Glomerular endothelial cell (primary cell): ENCODE results near the gene NOX5. TPM values are rescaled to one million over a fixed set of nuclear protein-coding genes. Genes with fewer than 3 reads are reported as not detected.

ENCODE experiments used
- DNase-seq: peaks from one replicate; pipeline ENCODE4 v3.0.0-alpha.2; 2011; ENCODE audit warnings: low read depth, low spot score; ENCODE audit errors: extremely low read depth
- total RNA-seq: library from RNA; depleted of rRNA; stranded (reverse); fragments of >200 nt; gene quantifications from 2 replicates; pipeline ENCODE4 v1.2.3, GENCODE V29; 2015

NOX5 gene
- total RNA-seq, 1 donor from 2014 or later, result 0.18 TPM

DNA sequence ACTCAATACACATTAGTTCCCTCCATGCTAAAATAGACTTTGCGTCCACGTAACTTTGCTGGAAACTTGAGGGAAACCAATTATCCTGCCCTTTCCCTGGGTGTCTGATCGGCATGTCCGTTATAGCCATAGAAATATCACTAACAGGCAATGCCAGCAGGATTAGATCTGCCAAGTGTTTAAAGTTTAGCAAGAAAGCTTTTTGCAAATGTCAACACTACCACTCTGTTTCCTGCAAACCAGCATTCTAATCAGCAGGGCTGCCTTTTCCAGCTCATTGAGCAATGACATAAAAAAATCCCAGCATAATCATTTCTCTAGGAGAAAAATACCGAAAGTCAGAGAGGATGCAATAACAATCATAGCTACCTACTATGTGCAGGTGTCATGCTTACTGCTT is 60.9 kb downstream of the NOX5 start:
- no peak for DNase-seq

DNA sequence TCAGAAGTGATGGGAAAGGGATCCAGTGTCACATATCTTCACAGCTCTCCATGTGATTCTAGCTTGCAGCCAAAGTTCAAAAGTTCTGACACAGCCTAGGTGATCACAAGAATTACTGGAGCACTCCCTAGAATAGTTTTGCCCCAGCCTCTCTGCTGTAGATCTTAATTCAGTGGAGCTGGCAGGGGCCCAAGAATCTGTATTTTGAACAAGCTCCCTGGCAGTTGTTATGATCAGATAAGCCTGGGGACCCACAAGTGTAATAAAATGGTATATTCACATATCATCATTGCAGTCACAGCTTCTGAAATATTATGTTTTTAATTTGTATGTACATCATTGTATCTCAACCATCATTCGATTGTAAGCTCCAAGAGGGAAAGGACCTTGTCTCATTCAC is 62.3 kb downstream of the NOX5 start:
- no peak for DNase-seq

DNA sequence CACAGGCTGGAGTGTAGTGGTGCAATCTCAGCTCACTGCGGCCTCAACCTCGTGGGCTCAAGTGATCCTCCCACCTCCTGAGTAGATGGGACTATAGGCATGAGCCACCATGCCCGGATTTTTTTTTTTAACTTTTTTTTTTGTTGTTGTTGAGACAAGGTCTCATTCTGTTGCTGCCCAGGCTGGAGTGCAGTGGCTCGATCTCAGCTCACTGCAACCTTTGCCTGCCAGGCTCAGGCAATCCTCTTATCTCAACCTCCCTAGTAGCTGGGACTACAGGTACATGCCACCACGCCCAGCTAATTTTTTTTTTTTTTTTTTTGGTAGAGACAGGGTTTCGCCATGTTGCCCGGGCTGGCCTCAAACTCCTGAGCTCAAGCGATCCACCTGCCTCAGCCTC is 64.1 kb downstream of the NOX5 start:
- no peak for DNase-seq

DNA sequence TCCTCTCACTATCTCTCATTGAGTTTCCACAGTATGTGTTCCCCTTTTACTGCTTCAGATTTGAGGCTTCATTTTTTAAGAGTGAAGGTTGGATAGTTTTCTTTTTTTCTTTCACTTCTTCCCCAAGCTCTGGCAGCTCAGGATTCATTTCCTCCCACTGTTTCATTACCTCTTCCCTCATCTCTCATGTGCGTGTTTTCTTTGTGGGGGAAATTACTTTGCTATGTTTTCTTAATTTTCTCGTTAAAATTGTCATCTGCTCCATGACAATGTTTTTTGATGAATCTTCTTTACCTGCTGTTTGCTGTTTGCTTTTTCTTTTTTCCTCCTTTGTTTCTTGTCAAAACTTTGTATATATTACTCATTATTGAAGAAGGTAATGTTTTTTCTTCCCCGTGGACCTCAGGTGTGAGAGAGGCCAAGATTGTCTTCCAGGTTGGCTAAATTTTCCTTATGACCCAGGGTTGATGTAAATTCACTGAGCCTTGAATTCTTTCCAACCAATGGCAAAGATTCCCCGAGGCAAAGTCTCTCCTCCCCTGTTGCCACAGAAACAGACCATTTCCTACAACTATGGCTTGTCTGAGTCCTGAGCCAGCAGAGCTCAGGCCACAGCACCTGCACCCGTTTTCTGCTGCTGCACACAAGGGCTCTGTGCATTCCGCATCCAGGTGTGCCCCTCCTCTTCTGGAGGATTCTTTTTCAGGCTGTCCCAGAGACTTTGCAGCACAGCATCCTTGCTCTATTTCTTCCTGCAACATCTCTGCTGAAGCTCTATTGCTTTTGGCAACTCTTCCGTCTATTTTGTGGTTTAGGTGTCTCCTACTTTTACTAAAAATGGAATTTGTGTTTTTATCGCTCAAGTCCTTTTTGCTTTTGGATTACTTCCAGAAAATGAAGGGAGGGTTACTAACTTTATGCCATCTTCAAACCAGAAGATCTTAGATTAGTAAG is 66.1 kb downstream of the NOX5 start:
- no peak for DNase-seq

DNA sequence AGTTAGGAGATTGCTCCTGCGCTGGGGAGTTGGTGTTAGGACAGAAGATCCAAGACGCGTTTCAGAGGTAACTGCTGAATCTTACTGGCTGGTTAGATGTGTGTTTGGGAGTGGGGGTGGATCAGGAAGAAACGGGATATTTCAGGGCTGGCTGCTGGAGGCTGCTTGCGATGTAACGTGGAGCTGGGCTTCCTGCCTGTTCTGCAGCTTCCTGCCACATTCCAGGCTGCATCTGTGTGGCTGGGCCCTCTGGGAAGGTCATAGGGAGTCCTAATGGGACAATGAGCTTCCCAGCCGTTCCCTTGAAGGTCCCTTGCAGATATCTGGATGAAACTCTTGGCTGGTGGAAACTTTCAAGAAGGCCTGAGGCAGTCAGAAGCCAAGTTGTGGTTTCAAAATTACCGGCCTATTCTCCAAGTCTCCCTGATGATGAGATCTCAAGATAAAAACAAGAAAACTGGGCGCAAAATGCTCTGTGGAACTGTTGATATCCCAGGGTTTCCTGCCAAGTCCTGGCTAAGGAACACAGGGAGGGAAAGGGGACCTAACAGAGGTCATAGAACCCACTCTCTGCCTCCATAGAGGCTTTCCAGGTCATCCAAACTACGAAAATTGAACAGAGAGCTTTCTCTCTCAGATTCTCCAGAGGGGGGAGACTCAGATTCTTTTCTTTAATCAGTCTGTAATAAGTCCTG is 67.0 kb downstream of the NOX5 start:
- no peak for DNase-seq

DNA sequence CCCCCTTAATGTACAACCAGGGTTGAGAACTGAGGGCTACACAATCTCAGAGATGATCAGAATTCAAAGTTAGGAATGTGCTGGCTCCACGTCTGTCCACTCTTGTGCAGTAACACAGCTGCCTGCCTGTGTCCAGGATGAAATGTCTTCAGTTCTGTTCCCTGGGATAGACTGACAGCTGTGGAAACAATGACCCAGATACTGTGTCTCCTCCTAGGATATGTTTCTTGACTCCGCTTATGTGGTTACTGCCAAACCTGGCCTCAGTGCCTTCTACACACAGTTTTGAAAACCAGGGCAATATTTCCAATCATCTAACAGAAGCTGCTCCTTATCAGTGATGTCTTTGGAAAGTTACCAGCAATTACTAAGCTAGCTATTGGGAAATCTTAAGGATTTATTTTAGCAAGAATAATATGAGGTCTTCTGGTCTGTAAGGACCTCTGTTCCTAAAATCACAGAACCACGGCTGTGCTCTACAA is 67.6 kb downstream of the NOX5 start:
- no peak for DNase-seq

DNA sequence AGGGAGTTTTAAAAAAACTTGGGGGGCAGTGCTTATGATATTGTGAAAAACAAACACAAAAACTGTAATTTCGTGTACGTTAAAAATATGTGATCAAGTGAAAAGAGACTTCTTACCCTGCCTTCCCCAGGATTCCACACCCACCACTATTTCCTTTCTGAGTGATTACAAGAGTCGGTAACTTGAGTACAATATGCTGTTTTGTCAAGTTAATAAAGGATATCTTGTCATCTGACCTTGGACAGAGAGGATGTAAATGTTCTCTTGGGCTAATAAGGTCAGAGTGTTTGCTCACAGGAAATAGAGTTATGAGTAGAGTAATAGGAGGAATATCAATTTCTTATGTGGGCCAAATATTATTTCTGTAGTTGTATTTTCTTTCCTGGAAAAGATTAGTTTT is 68.1 kb downstream of the NOX5 start:
- no peak for DNase-seq

DNA sequence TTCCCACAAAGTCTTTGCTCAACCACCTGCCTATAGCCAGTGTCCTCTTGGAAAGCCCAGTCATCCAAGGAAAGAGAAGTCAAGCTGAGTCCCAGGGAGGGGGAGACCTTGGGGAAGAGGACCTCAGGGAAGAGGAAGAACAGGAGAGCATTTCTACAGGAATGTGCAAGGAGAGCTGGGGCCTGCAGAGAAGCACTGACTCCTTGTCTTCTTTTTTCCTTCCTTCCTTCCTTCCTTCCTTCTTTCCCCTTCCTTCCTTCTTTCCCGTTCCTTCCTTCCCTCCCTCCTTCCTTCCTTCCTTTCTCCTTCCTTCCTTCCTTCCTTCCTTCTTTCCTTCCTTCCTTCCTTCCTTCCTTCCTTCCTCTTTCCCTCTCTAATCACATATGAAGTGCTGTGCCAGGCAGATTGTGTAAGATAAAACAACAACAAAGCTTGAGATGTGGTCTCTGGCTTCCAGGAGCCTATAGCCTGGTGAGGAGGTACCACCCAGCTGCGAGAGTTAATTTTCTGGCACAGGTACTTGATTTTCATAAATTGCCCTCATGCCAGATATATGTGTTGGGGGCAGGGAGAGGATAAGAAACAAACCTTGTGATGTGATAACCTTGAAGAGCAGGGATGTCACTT is 70.0 kb downstream of the NOX5 start:
- no peak for DNase-seq

DNA sequence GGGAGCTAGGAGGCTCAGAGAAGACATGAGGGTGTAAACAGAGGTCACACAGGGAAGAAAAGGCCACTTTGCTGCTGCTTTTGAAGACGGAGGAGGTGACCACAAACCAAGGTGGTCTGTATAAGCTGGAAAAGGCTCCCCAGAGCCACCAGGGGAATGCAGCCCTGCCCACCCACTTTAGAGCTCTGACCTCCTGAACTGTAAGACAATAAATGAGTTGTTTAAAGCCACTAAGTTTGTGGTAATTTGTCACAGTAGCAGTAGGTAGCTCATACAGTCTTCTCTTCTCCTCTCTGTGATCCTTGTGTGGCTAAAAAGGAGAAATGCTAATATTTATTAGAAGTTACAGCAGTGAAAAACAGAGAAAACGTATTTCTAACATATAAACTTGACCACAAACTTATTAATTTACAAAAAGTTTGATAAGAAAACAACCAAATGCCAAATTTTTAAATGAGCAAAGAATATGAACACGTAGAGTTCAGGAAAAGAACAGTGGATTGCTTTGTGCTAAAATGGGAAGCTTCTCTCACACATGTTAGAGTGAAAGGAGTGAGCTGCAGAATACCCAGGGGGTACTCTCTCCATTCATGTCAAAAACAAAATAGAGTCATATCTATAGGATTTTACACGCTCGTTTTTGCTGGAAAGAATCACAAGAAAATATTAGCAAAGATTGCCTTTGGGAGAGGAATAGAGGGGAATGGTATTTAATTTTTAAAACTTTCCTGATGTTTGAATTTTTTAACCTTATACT is 71.0 kb downstream of the NOX5 start:
- no peak for DNase-seq

DNA sequence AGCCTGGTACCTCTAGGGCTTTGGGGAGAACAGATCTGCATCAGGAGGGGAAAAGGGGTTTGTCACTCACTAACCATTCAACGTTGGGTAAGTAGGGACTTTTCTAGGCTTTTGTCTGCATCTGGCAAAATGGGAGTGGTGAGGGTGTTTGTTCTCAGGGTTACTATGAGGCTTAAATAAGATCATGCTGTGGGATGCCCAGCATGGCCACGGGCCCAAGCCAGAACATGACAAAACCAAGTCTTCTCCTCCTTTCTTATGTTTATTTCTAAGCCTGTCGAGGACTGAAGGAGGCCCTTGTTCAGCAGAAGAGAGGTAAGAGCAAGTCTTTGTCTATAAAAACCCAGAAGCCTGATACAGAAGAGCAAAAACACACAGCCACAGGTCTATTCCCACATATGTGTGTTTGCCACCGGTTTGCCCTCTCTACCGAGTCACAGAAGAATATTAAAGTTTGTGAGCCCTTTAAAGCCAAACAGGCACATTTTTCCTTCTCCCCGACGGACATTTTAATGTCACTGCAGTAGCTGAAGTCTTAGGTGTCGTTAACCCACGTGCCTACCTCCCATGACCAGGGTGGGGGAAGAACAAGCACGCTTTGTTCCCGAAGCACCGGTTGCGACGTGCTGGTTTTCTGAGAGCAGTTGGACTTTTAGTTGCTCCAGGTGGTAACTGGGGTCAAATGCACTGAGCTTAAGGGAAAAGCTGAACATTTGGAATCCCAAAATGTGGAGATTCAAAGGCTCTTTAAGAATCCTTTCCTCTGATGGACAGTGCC is 72.1 kb downstream of the NOX5 start:
- DNase-seq, result no peak

DNA sequence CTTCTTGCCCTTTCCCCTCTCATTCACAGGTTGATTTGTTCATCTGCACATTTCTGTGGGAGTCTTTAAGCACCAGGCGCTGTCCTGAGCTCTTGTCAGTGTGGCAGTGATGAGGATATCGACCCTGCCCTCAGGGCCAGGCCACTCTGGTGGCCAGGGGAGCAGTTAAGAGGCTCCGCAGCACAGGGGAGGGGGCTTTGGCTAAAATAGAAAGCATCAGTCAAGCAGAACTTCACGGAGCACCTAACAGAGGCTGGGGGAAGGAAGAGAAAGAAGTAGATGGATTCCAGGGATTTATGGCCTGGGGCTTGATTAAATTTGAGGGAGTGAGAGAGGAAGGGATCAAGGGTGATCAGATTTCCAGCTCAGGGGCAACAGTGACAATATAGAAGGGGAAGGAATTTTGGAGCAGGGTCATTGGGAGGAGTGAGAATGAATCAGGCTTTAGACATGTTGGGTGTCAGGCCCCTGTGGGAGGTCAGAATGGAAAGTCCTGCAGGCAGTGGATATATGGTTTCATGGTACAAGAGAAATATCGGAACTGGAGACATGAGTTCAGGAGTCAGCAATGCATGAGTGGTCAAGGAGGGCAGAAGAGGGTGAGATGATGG is 73.0 kb downstream of the NOX5 start:
- no peak for DNase-seq

DNA sequence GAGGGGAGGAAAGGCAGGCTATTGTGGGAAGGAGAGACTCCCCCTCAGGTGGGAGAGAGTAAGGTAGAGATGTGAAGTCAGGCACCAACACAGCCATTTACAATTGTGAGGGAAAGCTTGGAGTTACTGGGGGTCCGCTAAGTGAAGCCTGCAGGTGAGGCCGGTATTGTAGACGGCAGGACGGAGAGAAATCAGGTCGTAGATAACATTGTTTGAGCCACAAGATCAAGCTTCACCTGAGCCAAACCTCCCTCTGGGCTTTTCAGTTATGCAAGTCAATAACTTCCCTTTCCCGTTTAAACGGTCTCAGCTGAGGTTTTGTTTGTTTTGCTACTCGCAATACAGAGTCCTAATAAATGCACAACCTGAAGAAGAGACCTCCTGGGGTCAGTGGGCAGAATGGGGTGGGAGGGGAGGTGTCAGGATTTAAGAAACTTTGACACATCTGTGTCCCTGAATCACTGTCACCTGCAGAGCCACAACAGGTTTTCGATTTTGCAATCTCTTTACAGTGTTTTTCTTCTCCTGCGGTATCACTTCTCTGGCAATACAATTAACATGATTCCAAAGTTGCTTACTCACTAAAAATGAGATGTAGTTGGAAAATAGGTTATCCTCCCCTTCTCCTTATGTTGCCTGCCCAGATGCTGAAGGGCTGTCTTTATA is 73.9 kb downstream of the NOX5 start:
- no peak for DNase-seq

DNA sequence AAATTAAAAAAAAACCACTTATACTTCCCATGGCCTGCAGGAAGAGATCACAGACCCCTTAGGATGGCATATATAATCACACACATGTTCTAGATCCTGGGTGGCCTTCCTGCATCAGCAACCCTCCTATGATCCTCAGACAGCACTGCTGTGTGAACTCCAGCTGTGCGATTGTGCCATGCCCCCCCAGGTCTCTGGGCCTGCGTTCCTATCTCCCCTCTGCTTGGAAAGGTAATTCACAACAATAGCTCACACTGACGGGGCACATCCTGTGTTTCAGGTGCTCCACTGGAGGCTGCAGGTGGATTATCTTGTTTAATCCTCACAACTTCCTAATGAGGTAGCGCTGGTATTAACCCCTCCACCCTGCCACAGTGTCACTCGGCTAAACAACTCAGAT is 74.8 kb downstream of the NOX5 start:
- DNase-seq, result no peak

DNA sequence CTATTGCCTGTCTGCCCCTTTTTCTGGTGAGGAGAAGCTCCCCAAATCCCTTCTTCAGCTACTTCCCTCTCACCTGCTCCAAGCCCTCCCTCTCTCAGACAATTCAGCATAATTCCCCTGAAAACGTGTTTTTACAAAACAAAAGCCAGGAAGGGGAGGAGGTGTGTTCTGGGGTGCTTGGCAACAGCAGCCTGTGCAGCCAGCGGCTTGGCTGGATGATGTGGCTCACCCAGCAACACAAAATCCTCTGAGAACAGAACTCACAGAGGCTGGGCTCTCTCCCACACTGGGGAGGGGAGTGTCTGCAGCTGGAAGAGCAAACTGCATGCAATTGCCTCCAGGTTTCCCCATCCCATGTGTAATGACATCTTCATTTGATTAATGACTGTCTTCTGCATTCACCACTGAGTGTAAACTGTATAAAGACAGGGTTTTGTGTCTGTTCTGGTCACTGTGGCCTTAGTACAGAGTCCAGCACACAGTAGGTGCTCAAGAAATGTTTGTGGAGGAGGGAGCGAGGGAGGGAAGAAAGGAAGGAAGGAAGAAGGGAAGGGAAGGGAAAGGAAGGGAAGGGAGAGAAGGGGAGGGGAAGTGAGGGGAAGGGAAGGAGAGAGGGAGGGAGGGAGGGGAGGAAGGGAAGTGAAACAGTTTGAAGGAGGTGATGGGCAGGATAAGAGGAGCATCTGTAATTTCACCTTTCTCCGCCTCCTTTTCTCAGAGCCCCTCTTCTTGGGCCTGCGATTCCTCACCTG is 75.9 kb downstream of the NOX5 start:
- DNase-seq, result no peak

DNA sequence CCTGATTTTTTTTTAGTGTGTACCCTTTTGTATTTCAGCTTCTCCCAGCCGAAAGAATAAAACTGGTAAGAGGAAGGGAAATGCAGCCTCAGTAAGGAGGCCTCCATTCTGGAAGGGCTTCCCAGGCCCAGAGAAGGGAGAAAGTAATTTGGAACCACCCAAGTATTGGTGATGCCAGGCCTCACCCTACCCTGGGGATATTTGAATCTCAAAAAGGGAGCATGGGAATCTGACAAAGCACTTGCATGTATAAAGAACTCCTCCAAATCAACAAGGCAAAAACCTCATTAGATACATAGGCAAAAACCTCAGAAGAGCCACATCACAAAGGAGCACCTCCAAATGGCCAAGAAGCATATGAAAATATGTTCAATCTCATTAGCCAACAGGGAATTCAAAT is 77.2 kb downstream of the NOX5 start:
- no peak for DNase-seq

DNA sequence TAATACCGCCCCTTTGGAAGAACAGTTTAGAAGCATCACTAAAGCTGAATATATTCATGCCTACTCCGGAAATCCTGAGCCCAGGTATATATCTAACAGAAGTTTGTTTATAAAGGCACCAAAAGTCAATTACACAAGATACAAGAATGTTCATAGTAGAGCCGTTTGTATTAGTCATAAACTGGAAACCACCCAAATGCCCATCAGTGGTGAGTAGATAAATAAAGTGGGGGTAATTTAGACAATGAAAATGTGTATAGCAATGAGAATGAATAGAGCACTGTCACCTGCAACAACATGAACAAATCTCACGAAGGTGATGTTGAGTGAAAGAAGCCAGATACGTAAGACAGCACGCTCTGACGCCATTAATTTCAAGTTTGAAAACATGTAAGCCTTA is 77.7 kb downstream of the NOX5 start:
- DNase-seq, result no peak

DNA sequence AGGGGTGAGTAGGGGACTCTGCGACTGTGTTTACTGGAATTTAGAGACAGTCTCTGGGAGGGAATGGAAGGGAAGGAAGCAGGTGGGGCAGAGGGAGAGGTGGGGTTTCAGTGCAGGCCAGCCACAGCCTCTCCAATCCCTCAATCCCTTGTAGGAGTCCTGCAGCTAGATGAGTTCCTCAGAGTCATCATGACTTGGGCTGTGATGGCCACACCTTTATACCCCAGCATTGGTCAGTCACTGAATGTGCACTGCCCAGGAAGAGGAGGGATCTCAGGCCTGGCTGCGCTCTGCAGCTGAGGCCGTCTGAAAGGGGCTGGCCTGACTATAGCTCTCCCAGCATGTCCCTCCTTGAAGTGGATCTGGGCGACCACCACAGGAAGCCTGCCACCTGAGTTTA is 78.6 kb downstream of the NOX5 start:
- DNase-seq, result no peak

DNA sequence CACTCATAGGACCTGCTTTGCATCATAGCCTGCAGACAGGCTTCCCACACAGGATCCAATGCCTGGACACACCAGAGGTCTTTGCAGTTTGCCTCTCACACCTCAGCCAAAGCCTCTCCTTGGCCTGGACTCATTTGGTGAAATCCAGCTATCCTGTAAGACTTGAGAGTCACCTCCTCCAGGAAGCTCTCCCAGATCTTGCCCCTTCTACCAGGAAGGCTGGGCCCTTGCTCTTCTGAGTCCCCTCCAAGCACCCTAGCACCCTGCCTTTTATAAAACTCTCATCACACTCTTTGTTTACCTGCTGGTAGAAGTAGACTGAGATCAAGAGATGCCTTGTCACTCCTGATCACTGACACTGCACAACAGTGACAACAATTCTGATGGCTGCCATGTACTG is 79.1 kb downstream of the NOX5 start:
- DNase-seq, result no peak
